NOMO-1 treated with dmso at 0.1 percent for 144 hours (cell line): ENCODE measurements around the gene SPRED1.
"Not testable (repeated sequence)": the region's sequence is repeated elsewhere in the genome, so short reads cannot be mapped to it uniquely, and the experiment has no call there.

Source experiments
- DNase-seq: peaks from one replicate; lab custom pipeline; 2025; ENCODE audit not compliant: unreplicated experiment; lab: John Stamatoyannopoulos, UW

SPRED1 gene

DNA sequence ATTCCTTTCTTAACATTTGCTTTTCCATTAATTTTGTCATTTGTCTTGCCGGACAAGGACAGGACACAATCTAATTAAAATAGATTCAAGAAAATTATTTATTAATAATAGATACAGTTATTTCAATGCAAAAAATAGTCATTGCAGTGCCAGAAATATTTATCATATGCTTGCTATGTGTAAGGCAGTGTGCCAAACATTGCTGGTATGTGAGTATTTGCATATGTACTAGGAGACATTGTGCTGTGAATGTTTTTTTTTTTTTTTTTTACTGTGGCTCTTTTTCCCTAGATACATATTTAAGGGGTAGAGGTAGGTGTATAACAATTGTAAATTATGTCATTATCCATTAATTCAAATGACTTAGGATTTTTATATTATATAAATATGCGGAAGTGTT, 23.3 kb downstream of the SPRED1 start:
- no peak for DNase-seq

GRCh38 chr15:38277281-38277680, 24.6 kb downstream of the SPRED1 start:
- not testable (repeated sequence) for DNase-seq

DNA sequence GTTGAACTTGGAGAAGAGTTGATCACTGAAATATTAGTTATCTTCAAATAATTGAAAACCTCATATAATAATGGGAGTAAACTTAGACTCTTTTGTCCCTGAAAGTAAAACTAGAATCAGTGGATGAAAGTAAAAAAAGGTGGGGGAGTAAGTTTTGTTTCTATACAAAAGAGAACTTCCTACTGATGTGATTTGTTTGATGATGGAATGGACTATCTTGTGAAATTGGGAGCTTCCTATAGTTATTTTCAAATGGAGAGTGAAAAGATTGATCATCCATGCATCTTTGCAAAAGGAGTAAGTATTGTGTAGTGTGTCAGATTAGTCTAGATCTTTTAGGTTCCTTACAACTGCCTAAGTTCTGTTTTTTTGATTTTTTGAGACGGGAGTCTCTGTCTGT, 28.4 kb downstream of the SPRED1 start:
- no peak for DNase-seq

- no peak for DNase-seq
Observed at GRCh38 chr15:38283010-38283409, 30.4 kb downstream of the SPRED1 start.

- no peak for DNase-seq
Observed at GRCh38 chr15:38285456-38285855, 32.8 kb downstream of the SPRED1 start.

- DNase-seq, result no peak
Observed at GRCh38 chr15:38294126-38294525, 41.5 kb downstream of the SPRED1 start.

GRCh38 chr15:38297623-38298388, 45.2 kb downstream of the SPRED1 start:
- no peak for DNase-seq

GRCh38 chr15:38299216-38299615, 46.6 kb downstream of the SPRED1 start:
- DNase-seq, result no peak

DNA sequence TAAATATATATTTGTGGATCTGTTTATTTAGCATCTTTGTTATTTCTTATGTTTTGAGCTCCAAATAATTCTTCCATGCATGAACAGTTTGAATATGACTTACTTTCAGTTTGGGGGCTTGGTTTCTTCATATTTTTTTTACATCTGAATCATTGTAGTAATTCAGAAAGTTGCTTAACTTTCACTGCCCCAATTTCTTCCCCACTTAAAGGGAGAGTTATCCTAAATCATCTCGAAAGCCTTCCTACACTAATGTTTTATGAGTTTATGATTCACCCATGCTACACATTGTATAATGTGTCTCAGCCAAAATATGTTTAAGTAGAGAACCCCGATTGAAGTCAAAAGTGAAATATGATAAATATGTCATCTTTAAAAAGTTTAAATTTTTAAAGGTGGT, 47.8 kb downstream of the SPRED1 start:
- peak; percentile 34 for DNase-seq

DNA sequence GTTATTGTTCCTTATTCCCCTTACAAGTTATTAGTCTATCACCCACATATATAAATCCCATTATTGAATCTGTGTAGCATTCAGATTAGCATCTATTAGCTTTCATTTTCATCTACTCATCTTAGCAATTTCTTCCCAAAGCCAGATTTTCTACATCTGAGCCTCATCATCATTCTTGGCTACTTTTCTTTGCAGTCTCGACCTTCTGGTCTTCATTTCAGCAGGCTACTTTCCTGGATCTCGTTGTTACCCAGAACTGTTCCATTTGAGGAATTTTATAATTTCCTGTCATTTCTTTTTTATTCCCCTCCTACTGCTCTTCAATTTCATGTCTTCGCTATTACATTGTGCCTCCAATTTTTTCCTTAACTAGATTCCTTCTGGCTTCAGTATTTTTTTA, 51.8 kb downstream of the SPRED1 start:
- no peak for DNase-seq

DNA sequence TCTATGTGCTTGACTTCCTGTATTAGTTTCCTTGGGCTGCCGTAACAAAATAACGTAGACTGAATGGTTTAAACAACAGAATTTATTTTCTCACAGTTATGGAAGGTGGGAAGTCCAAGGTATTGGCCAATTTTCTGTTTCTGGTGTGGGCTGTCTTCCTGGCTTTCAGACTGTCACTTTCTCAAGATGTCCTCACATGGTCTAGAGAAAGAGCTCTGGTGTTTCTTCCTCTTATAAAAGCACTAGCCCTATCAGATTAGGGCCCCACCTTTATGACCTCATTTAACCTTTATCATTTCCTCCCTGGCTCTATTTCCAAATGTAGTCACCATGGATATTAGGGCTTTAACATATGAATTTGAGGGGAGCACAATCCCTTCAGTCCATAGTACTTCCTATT, 54.6 kb downstream of the SPRED1 start:
- no peak for DNase-seq

DNA sequence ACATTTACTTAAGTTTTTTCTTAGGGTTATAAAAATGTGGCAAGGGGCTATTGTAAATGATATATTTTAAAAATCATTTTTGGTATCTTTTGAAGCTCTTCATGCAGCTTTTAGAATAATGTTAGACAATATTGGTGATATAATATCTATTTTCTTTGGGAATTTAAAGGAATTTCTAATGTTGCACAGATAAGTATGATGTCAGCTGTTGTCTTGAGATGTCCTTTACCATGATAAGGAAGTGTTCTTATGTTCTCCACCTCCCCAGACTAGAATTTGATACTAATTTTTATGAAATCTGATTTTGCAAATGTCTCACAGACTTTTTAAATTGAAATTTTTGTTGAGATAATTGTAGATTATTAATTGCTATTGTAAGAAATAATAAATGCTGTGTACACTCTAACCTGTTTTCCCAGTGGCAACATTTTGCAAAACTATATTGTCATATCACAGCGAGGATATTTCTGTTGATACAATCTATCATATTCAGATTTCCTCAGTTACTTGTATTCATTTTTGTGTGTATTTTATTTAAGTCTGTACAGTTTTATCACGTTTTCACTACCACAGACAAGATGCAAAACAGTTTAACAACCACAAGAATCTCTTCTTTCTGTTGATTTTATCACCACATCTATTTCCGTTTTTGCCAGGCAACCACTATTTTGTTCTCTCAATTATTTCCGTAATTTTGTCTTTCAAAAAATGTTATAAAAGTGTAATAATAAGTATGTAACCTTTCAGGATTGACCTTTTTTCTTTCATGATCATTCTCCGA, 55.4 kb downstream of the SPRED1 start:
- DNase-seq, result no peak

DNA sequence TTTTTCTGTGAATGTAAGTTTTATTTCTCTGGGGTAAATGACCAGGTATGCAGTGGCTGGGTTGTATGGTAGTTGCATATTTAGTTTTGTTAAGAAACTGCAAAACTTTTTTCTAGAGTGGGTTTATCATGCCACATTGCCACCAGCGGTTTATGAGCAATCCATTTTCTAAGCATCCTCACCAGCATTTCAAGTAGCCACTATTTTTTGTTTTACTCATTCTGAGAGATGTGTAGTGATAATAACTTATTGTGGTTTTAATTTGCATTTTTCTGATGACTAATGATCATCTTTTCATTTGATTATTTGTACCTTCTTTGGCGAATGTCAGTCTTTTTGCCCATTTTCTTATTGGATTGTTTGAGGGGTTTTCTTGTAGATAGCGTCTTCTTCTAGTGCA, 56.2 kb downstream of the SPRED1 start:
- no peak for DNase-seq

GRCh38 chr15:38312190-38312589, 59.6 kb downstream of the SPRED1 start:
- no peak for DNase-seq

GRCh38 chr15:38316311-38316710, 63.7 kb downstream of the SPRED1 start:
- DNase-seq, result no peak

DNA sequence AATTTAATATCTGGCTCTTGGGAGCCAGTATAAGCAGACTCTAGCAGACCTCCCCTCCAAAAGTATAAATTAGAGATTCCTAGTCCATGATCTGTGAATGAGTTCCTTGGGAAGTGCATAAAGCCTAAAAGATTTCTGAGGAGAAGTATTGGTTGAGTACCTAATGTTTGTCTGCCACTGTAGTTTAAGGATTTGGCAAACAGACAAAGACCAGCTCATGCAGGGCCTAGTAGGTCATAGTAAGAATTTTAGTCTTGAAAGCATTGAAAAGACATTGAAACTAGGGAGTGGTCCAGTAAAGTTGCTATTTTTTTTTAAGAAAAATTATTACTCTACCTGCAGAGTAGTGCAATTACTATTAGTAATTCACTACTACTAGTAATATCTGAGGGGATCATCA, 67.5 kb downstream of the SPRED1 start:
- DNase-seq, result no peak

DNA sequence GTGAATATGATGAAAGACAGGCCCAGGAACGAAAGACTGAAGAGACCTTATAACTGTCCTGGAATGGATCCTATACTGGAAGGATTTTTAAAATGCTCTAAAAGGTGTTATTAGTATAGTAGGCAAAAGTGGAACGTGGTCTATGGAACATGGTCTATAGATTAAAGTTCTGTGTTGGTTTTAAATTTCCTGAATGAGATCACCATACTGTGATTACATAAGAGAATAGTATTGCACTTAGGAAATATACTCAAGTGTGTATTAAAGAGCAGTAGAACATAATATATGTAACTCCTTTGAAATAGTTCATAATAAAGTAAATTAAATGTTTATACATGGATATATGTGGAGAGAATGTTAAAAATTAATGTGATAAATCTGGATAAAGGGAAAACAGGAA, 68.2 kb downstream of the SPRED1 start:
- DNase-seq, result no peak

- DNase-seq, result no peak
Observed at GRCh38 chr15:38323895-38324294, 71.3 kb downstream of the SPRED1 start.

DNA sequence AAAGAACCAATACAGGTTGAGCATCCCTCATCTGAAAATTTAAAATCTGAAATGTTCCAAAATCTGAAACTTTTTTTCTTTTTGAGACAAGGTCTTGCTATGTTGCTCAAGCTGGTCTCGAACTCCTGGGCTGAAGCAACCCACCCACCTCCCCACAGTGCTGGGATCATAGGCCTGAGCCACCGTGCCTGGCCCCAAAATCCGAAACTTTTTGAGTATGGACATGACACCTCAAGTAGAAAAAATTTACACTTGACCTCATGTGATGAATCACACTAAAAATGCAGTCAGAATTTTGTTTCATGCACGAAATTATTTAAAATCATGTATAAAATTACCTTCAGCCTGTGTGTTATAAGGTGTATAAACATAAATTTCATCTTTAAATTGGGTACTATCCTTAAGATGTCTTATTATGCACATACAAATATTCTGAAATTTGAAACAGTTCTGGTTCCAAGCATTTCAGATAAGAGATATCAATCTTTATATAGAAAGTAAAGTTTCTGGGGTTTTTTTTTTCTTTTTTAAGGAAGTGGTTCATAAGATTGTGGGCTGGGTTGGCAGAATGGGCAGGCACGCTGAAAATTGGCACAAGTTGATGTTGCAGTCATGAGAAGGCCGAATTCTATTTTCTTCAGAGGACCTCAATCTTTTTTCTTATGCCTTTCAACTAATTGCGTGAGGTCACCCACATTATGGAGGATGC, 72.5 kb downstream of the SPRED1 start:
- no peak for DNase-seq

GRCh38 chr15:38325648-38325990, 73.0 kb downstream of the SPRED1 start:
- no peak for DNase-seq

- DNase-seq, result no peak
Observed at GRCh38 chr15:38332711-38333110, 80.1 kb downstream of the SPRED1 start.

- no peak for DNase-seq
Observed at GRCh38 chr15:38335116-38335515, 82.5 kb downstream of the SPRED1 start.
